ENCODE data around the gene SMOC2.

The SMOC2 gene

DNA sequence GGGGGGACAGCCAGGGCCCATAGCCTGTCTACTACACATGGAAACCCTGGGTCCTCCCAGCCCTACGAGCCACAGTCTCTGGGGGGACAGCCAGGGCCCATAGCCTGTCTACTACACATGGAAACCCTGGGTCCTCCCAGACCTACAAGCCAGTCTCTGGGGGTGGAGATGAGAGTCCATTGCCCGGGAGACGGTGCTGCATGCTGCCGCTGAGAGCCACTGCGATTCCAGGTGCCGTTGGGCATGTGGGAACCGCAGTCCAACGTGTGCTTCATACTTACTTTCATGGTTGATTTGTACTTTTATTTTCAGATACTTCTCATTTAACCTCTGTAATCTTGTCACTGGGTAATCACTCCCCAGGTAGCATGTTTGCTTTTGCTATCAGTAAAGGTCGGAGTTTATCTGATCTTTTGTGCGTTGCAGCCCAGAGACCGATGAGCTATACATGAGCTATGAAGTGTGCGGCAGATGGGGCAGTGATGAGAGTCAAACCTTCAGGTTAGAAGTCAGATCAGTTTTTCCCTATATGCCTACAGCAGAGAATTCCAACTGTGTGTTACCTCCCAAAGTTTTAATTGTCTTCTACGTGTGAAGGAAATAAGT is 58.2 kb downstream of the SMOC2 start:
- H3K4me3 ChIP-seq (ENCODE audit: severe bottlenecking): no peak overlapping the region
- H3K36me3 ChIP-seq (ENCODE audit: low read depth): no peaks in the 10 kb centered on the region
- no peaks in the 10 kb centered on the region for H3K27me3 ChIP-seq (ENCODE audit: insufficient read depth, poor library complexity, severe bottlenecking)
- no peak for ATAC-seq (ENCODE audit: low read depth)
- no peak overlapping the region for H3K27ac ChIP-seq (ENCODE audit: poor library complexity, severe bottlenecking)
- TF ChIP-seq, protein P1, sequence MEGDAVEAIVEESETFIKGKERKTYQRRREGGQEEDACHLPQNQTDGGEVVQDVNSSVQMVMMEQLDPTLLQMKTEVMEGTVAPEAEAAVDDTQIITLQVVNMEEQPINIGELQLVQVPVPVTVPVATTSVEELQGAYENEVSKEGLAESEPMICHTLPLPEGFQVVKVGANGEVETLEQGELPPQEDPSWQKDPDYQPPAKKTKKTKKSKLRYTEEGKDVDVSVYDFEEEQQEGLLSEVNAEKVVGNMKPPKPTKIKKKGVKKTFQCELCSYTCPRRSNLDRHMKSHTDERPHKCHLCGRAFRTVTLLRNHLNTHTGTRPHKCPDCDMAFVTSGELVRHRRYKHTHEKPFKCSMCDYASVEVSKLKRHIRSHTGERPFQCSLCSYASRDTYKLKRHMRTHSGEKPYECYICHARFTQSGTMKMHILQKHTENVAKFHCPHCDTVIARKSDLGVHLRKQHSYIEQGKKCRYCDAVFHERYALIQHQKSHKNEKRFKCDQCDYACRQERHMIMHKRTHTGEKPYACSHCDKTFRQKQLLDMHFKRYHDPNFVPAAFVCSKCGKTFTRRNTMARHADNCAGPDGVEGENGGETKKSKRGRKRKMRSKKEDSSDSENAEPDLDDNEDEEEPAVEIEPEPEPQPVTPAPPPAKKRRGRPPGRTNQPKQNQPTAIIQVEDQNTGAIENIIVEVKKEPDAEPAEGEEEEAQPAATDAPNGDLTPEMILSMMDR (IDR thresholded peaks at IDR 0.05; ENCODE audit: poor library complexity, severe bottlenecking): no peak
- DNase-seq (ENCODE audit: low spot score): no peak
- H3K9me3 ChIP-seq (ENCODE audit: severe bottlenecking): no peaks in the 10 kb centered on the region
- no peaks in the 10 kb centered on the region for H3K4me1 ChIP-seq (ENCODE audit: insufficient read depth, poor library complexity, severe bottlenecking)

DNA sequence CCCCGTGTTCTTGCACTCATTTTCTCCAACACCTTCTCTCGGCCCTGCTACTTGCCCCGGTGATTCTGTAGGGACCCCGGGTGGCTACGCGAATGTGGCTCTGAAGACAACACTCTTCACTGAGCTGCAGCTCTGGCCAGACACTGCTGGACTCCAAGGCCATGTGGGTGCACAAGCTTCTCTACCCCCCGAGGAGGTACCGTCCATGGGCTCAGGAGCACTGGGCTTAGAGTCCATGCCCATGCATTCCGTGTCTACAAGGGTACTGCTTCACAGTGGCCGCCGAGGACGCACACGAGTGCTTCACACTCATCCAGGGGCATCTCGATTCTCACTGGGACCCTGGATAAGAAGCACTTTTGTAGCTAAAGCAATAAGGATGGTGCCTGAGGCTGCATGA is 59.5 kb downstream of the SMOC2 start:
- TF ChIP-seq, protein P1 (IDR thresholded peaks at IDR 0.05; ENCODE audit: poor library complexity, severe bottlenecking): no peak
- Histone ChIP-seq H3K27ac (ENCODE audit: poor library complexity, severe bottlenecking) (no peak overlapping the region), H3K4me1 (ENCODE audit: insufficient read depth, poor library complexity, severe bottlenecking) (no peaks in the 10 kb centered on the region), H3K9me3 (ENCODE audit: severe bottlenecking) (no peaks in the 10 kb centered on the region), H3K36me3 (ENCODE audit: low read depth) (no peaks in the 10 kb centered on the region), H3K27me3 (ENCODE audit: insufficient read depth, poor library complexity, severe bottlenecking) (no peaks in the 10 kb centered on the region), H3K4me3 (ENCODE audit: severe bottlenecking) (no peak overlapping the region)
- DNase-seq (ENCODE audit: low spot score) (no peak), ATAC-seq (ENCODE audit: low read depth) (no peak)

DNA sequence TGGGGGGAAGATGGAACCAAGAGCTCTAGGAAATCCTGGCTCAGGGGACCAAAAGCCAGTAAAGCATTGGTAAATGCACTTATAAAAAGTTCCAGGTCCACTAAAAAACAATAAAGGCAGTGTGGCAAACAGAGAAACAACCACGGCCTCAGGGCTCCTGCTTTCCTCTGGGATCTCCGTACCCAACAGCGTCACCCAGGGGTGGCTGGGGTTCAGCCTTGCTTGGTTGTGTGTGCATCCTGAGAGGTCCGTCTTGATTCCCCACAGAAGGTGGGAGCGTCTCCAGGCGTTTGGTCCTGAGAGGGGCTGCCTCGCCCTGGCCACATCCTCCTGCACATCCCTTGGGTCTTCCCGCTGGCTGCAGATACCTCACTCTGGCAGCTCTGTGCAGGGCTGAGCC is 60.6 kb downstream of the SMOC2 start:
- Histone ChIP-seq H3K27ac (ENCODE audit: poor library complexity, severe bottlenecking) (no peak overlapping the region), H3K4me1 (ENCODE audit: insufficient read depth, poor library complexity, severe bottlenecking) (no peaks in the 10 kb centered on the region), H3K27me3 (ENCODE audit: insufficient read depth, poor library complexity, severe bottlenecking) (no peaks in the 10 kb centered on the region), H3K9me3 (ENCODE audit: severe bottlenecking) (no peaks in the 10 kb centered on the region), H3K4me3 (ENCODE audit: severe bottlenecking) (no peak overlapping the region), H3K36me3 (ENCODE audit: low read depth) (no peaks in the 10 kb centered on the region)
- DNase-seq (ENCODE audit: low spot score): no peak
- ATAC-seq (ENCODE audit: low read depth): no peak
- TF ChIP-seq, protein P1 (IDR thresholded peaks at IDR 0.05; ENCODE audit: poor library complexity, severe bottlenecking): no peak

DNA sequence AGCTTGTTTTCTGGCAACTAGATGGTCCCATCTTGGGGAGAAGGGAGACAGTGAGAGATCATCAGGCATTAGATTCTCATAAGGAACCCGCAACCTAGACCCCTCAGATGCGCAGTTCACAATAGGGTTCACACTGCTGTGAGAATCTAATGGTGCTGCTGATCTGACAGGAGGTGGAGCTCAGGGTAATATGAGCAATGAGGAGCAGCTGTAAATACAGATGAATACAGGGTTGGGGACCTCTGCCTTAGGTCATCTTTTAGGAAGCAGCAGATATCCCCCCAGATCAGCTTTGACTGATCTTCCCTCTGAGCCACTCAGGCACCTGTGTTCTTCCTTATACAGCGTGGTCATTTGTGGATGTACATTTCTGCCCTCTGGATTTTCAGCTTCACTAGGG is 63.4 kb downstream of the SMOC2 start:
- TF ChIP-seq, protein P1 (IDR thresholded peaks at IDR 0.05; ENCODE audit: poor library complexity, severe bottlenecking): no peak
- no peaks in the 10 kb centered on the region for H3K36me3 ChIP-seq (ENCODE audit: low read depth)
- ATAC-seq (ENCODE audit: low read depth) (no peak), DNase-seq (ENCODE audit: low spot score) (no peak)
- H3K27ac ChIP-seq (ENCODE audit: poor library complexity, severe bottlenecking): no peak overlapping the region
- H3K27me3 ChIP-seq (ENCODE audit: insufficient read depth, poor library complexity, severe bottlenecking): peaks cover 3% of the 10 kb centered on the region
- H3K9me3 ChIP-seq (ENCODE audit: severe bottlenecking): no peaks in the 10 kb centered on the region
- H3K4me1 ChIP-seq (ENCODE audit: insufficient read depth, poor library complexity, severe bottlenecking): no peaks in the 10 kb centered on the region
- no peak overlapping the region for H3K4me3 ChIP-seq (ENCODE audit: severe bottlenecking)

DNA sequence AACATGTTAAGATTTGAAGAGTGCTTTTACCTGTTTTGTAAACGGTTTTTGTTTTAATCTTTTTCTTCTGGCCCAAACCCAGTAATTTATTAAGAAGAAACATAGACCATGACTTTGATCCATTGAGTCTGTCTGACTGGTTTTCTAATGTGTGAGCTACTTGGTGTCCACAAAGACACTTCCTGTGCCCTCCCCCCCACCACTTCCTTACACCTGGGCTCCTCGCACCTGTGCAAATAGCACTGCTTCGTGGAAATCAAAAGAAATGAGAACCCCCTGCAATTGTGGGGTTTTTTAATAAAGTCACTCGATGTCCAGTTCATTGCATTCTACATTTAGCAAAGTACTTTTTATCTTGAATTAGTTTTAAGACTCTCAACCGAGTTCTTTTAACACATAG is 65.5 kb downstream of the SMOC2 start:
- no peak overlapping the region for H3K27ac ChIP-seq (ENCODE audit: poor library complexity, severe bottlenecking)
- TF ChIP-seq, protein P1 (IDR thresholded peaks at IDR 0.05; ENCODE audit: poor library complexity, severe bottlenecking): no peak
- H3K4me1 ChIP-seq (ENCODE audit: insufficient read depth, poor library complexity, severe bottlenecking): no peaks in the 10 kb centered on the region
- no peaks in the 10 kb centered on the region for H3K36me3 ChIP-seq (ENCODE audit: low read depth)
- DNase-seq (ENCODE audit: low spot score) (no peak), ATAC-seq (ENCODE audit: low read depth) (no peak)
- no peaks in the 10 kb centered on the region for H3K9me3 ChIP-seq (ENCODE audit: severe bottlenecking)
- H3K27me3 ChIP-seq (ENCODE audit: insufficient read depth, poor library complexity, severe bottlenecking): peaks cover 3% of the 10 kb centered on the region
- no peak overlapping the region for H3K4me3 ChIP-seq (ENCODE audit: severe bottlenecking)
